HepG2 (cell line): ENCODE measurements around the gene USH2A. TPM values are rescaled to one million over a fixed set of nuclear protein-coding genes. Genes with fewer than 3 reads are reported as not detected.
A peak's percentile ranks its signal among the peaks of the same experiment; 100 is the strongest.

Source experiments
- ATAC-seq: fragments of 200-7000 bp; cut with Tn5 transposase; 3 replicates; pipeline ENCODE4 v1.9.1; 2020; ENCODE audit warnings: mild to moderate bottlenecking, moderate library complexity
- BruUV-seq: library from RNA; stranded (reverse); fragments of 400-500 nt; replicated peaks from 2 replicates; lab custom pipeline; 2021; lab: Mats Ljungman, UMichigan
- CTCF ChIA-PET: fragments of 300-600 bp; formaldehyde crosslinking; extraction: SDS; loops from one replicate; lab custom pipeline; 2021; ENCODE audit warnings: low total read pairs, inconsistent platforms, low intra/inter-chr PET ratio; lab: Yijun Ruan, JAX
- POLR2A ChIA-PET: fragments of 350-600 bp; sonication (Branson Sonifier 250); formaldehyde crosslinking; loops from one replicate; lab custom pipeline; 2020; ENCODE audit warnings: antibody characterized with exemption, inconsistent platforms; lab: Yijun Ruan, JAX
- DNase-seq: peaks from one replicate; pipeline ENCODE4 v3.0.0-alpha.2; 2015; ENCODE audit warnings: low spot score
- FAIRE-seq: peaks from 3 replicates; lab custom pipeline; 2011; peaks lifted over from hg19 to GRCh38; lab: Jason Lieb, UNC
- H2AFZ ChIP-seq: one replicate; pipeline ENCODE4 v1.6.1; 2011; ENCODE audit warnings: low read length, inconsistent platforms
- H3K27ac ChIP-seq: fragments of 300-600 bp; 3 replicates; pipeline ENCODE4 v1.8.0; 2011; ENCODE audit warnings: mixed run types, mild to moderate bottlenecking, mixed read lengths, low read length, inconsistent platforms; ENCODE audit not compliant: insufficient read depth; ENCODE audit errors: extremely low read length
- H3K27me3 ChIP-seq, 2 experiments: fragments of 200-600 bp in 1 of 2; 2 replicates in 1 of 2; 3 replicates in 1 of 2; pipeline versions ENCODE4 v1.6.0 to v1.8.0; 2011; ENCODE audit warnings: low read length in 2 of 2, mild to moderate bottlenecking in 2 of 2, moderate library complexity in 2 of 2, inconsistent platforms in 1 of 2; ENCODE audit not compliant: insufficient read depth in 2 of 2, control insufficient read depth in 1 of 2
- H3K36me3 ChIP-seq, 2 experiments: fragments of 200-600 bp in 1 of 2; replicated peaks in 1 of 2; 2 replicates in 1 of 2; 3 replicates in 1 of 2; pipeline versions ENCODE4 v1.5.1 to v1.8.0; 2011; ENCODE audit warnings: low read length in 2 of 2, inconsistent platforms in 1 of 2; ENCODE audit not compliant: insufficient read depth in 2 of 2, control insufficient read depth in 1 of 2
- H3K4me1 ChIP-seq: 2 replicates; pipeline ENCODE4 v1.5.1; 2012; ENCODE audit warnings: low read length, inconsistent platforms; ENCODE audit not compliant: insufficient read depth
- H3K4me2 ChIP-seq: 2 replicates; pipeline ENCODE4 v1.6.0; 2011; ENCODE audit warnings: low read depth, low read length, inconsistent platforms
- H3K4me3 ChIP-seq, 3 experiments: fragments of 200-600 bp in 1 of 3; sonication (generic), shearing (Covaris generic) in 1 of 3; replicated peaks in 1 of 3; 2 replicates each; pipeline ENCODE4 v1.5.1; 2011 to 2016; ENCODE audit warnings: low read length in 3 of 3, inconsistent platforms in 2 of 3, low read depth in 2 of 3, mild to moderate bottlenecking in 2 of 3, control low read depth in 1 of 3, mixed read lengths in 1 of 3; ENCODE audit not compliant: insufficient read depth in 1 of 3
- H3K79me2 ChIP-seq: one replicate; pipeline ENCODE4 v1.6.1; 2011; ENCODE audit warnings: low read length, inconsistent platforms; ENCODE audit not compliant: insufficient read depth
- H3K9ac ChIP-seq: 2 replicates; pipeline ENCODE4 v1.6.0; 2011; ENCODE audit warnings: mild to moderate bottlenecking, low read depth, low read length, inconsistent platforms; ENCODE audit not compliant: insufficient read depth
- H3K9me3 ChIP-seq: 2 replicates; pipeline ENCODE4 v1.5.1; 2012; ENCODE audit warnings: mild to moderate bottlenecking, low read length
- H4K20me1 ChIP-seq: 2 replicates; pipeline ENCODE4 v1.6.0; 2011; ENCODE audit warnings: inconsistent platforms, mild to moderate bottlenecking, low read length, moderate library complexity; ENCODE audit not compliant: insufficient read depth
- CBFB ChIP-seq: sonication (generic); formaldehyde crosslinking; IDR thresholded peaks from 2 replicates; pipeline ENCODE4 v1.4.0; 2020; ENCODE audit warnings: missing genetic modification reagents
- FOXP4 ChIP-seq: sonication (generic); formaldehyde crosslinking; IDR thresholded peaks from 2 replicates; pipeline ENCODE4 v1.4.0; 2020; ENCODE audit warnings: missing genetic modification reagents
- HOXA3 ChIP-seq: sonication (generic); formaldehyde crosslinking; IDR thresholded peaks from 2 replicates; pipeline ENCODE4 v1.5.0; 2020; ENCODE audit warnings: missing genetic modification reagents
- KDM2A ChIP-seq: sonication (generic); formaldehyde crosslinking; IDR thresholded peaks from 2 replicates; pipeline ENCODE4 v1.4.0; 2020; ENCODE audit warnings: low read depth, missing genetic modification reagents, borderline replicate concordance
- KLF12 ChIP-seq: sonication (generic); formaldehyde crosslinking; IDR thresholded peaks from 2 replicates; pipeline ENCODE4 v1.4.0; 2020; ENCODE audit warnings: missing genetic modification reagents, borderline replicate concordance
- KMT2B ChIP-seq: IDR thresholded peaks from 2 replicates; pipeline ENCODE4 v1.6.1; 2016; ENCODE audit warnings: missing genetic modification reagents, missing compliant biosample characterization
- MLLT10 ChIP-seq: sonication (generic); formaldehyde crosslinking; IDR thresholded peaks from 2 replicates; pipeline ENCODE4 v1.4.0; 2020; ENCODE audit warnings: missing genetic modification reagents
- NCOR1 ChIP-seq: fragments of 200-600 bp; sonication (generic); IDR thresholded peaks from 2 replicates; pipeline ENCODE4 v1.7.0; 2017; ENCODE audit warnings: antibody characterized with exemption, low read length, borderline replicate concordance
- NFE2L2 ChIP-seq: fragments of 150-350 bp; IDR thresholded peaks from 2 replicates; pipeline ENCODE4 v1.6.1; 2014; ENCODE audit warnings: low read length
- NPAS2 ChIP-seq: sonication (generic); formaldehyde crosslinking; IDR thresholded peaks from 2 replicates; pipeline ENCODE4 v1.8.0; 2022; ENCODE audit warnings: mild to moderate bottlenecking, missing genetic modification reagents, borderline replicate concordance
- RBFOX2 ChIP-seq: fragments of 200-400 bp; formaldehyde crosslinking; IDR thresholded peaks from 2 replicates; pipeline ENCODE4 v1.6.1; 2017; ENCODE audit warnings: low read depth, mild to moderate bottlenecking, low read length
- THAP7 ChIP-seq: sonication (generic); formaldehyde crosslinking; IDR thresholded peaks from 2 replicates; pipeline ENCODE4 v1.8.1; 2023; ENCODE audit warnings: mild to moderate bottlenecking, missing genetic modification reagents
- ZBTB7A ChIP-seq: sonication (generic); formaldehyde crosslinking; IDR thresholded peaks from 2 replicates; pipeline ENCODE4 v1.8.0; 2022; ENCODE audit warnings: mild to moderate bottlenecking, missing genetic modification reagents
- ZKSCAN8 ChIP-seq: IDR thresholded peaks from 2 replicates; pipeline ENCODE4 v1.6.1; 2016; ENCODE audit warnings: borderline replicate concordance, missing genetic modification reagents, missing compliant biosample characterization
- ZNF660 ChIP-seq: sonication (generic); formaldehyde crosslinking; IDR thresholded peaks from 2 replicates; pipeline ENCODE4 v1.5.1; 2020; ENCODE audit warnings: mild to moderate bottlenecking, low read depth, missing genetic modification reagents, borderline replicate concordance
- ZNF816 ChIP-seq: sonication (generic); formaldehyde crosslinking; IDR thresholded peaks from 2 replicates; pipeline ENCODE4 v1.8.0; 2022; ENCODE audit warnings: missing genetic modification reagents, mild to moderate bottlenecking, borderline replicate concordance
- WGBS: methylation state at CpG from one replicate; pipeline ENCODE4 v1.1.6; 2017; ENCODE audit warnings: low lambda C conversion rate; 5-methylcytosine and 5-hydroxymethylcytosine counted together
- in situ Hi-C: cut with HindIII; loops from 2 replicates; pipeline ENCODE4 v1.10.0; 2017; ENCODE audit warnings: low pct_unique_long_range_greater_than_20kb; ENCODE audit not compliant: extremely low pct_ligation_motif_present
- intact Hi-C: fragments of 100-400 bp; cut with micrococcal nuclease; formaldehyde crosslinking; loops from one replicate; pipeline ENCODE4 v1.10.0; 2022; ENCODE audit not compliant: unreplicated experiment
- polyA plus RNA-seq, 8 experiments: library from polyadenylated mRNA; depleted of rRNA in 3 of 8; stranded (reverse) in 7 of 8; unstranded in 1 of 8; fragments of >200 nt; fragmentation: Illumina TruSeq in 4 of 8; extraction: Trizol in 4 of 8; gene quantifications; 2 replicates each; pipeline versions ENCODE4 v1.2.1 to v1.2.3, GENCODE V29; 2011 to 2016; ENCODE audit warnings: low read depth in 4 of 8, missing spikeins in 1 of 8, mixed read lengths in 1 of 8; ENCODE audit not compliant: insufficient read depth in 1 of 8
- total RNA-seq, 5 experiments: library from RNA; depleted of rRNA; stranded (reverse); fragments of >200 nt; fragmentation: Illumina TruSeq; extraction: Trizol; gene quantifications; 2 replicates each; pipeline ENCODE4 v1.2.3, GENCODE V29; 2016; ENCODE audit warnings: low read depth in 1 of 5

USH2A gene
- total and polyA plus RNA-seq, 2 of the 13 experiments (the other 11 are each of a cell fraction or from before 2014, with no cell fraction given), result 0.02 TPM; not detected in 1

GRCh38 chr1:215631489-215631888 is 791.8 kb downstream of the USH2A start:
- H3K4me1 ChIP-seq, result peaks cover 49% of the 10 kb centered on the region
- no peak overlapping the region for H3K4me3 ChIP-seq
- BruUV-seq, result no TSS peak
- H3K9me3 ChIP-seq, result no peaks in the 10 kb centered on the region
- no peaks in the 10 kb centered on the region for H3K27me3 ChIP-seq
- TF ChIP-seq ZKSCAN8 (CRISPR knock-in tag), result no peak
- TF ChIP-seq NCOR1, result no peak
- no peak for TF ChIP-seq KMT2B (CRISPR knock-in tag)
- TF ChIP-seq RBFOX2, result no peak
- TF ChIP-seq ZNF816 (CRISPR knock-in tag), result no peak
- TF ChIP-seq ZBTB7A (CRISPR knock-in tag), result no peak
- TF ChIP-seq THAP7 (CRISPR knock-in tag), result no peak
- TF ChIP-seq ZNF660, result no peak
- TF ChIP-seq CBFB (CRISPR knock-in tag), result no peak
- no peak for TF ChIP-seq MLLT10 (CRISPR knock-in tag)
- TF ChIP-seq KDM2A, result no peak
- no peak for TF ChIP-seq KLF12 (CRISPR knock-in tag)
- TF ChIP-seq FOXP4 (CRISPR knock-in tag), result no peak
- TF ChIP-seq NPAS2, result no peak
- TF ChIP-seq NFE2L2, result no peak
- no peak for TF ChIP-seq HOXA3 (CRISPR knock-in tag)
- TF ChIP-seq, all 625 proteins: peak for 0
- in situ Hi-C loops, result no loop called here
- Histone ChIP-seq H3K36me3 (no peaks in the 10 kb centered on the region), H3K9ac (no peak overlapping the region), H4K20me1 (no peaks in the 10 kb centered on the region), H3K79me2 (no peaks in the 10 kb centered on the region), H3K4me2 (peak overlapping the region; percentile 44; the same call in 1 of the 2 replicates), H3K27ac (no peak overlapping the region), H2AFZ (no peak overlapping the region)
- intact Hi-C loops, result no loop called here
- FAIRE-seq (no peak), DNase-seq (no peak), ATAC-seq (peak; percentile 50)
- POLR2A ChIA-PET, result no interaction called here
- 6% methylated on average over 2 of the region's 3 CpGs for WGBS
- CTCF ChIA-PET, result no interaction called here
